Osteoblast (primary cell): ENCODE measurements around the gene GOSR2. TPM values are rescaled to one million over a fixed set of nuclear protein-coding genes. Genes with fewer than 3 reads are reported as not detected.
"Not testable (repeated sequence)": the region's sequence is repeated elsewhere in the genome, so short reads cannot be mapped to it uniquely, and the experiment has no call there.

Experiments used
- DNase-seq: peaks from one replicate; pipeline ENCODE4 v3.0.0; 2011; ENCODE audit warnings: low spot score, mixed read lengths; ENCODE audit not compliant: insufficient read length; ENCODE audit errors: missing footprints
- H2AFZ ChIP-seq: 2 replicates; pipeline ENCODE4 v1.6.0; 2011; ENCODE audit warnings: mild to moderate bottlenecking, low read length
- H3K27ac ChIP-seq: 2 replicates; pipeline ENCODE4 v1.5.1; 2011; ENCODE audit warnings: mild to moderate bottlenecking, low read depth, low read length, moderate library complexity
- H3K27me3 ChIP-seq: 2 replicates; pipeline ENCODE4 v1.6.0; 2012; ENCODE audit warnings: mild to moderate bottlenecking, control low read depth, inconsistent platforms, low read length, moderate library complexity; ENCODE audit not compliant: insufficient read depth
- H3K36me3 ChIP-seq: 2 replicates; pipeline ENCODE4 v1.5.1; 2011; ENCODE audit warnings: mild to moderate bottlenecking, low read length, control low read depth, moderate library complexity; ENCODE audit not compliant: insufficient read depth
- H3K4me1 ChIP-seq: 2 replicates; pipeline ENCODE4 v1.5.1; 2011; ENCODE audit warnings: mild to moderate bottlenecking, low read length, control low read depth, moderate library complexity; ENCODE audit not compliant: insufficient read depth
- H3K4me2 ChIP-seq: 2 replicates; pipeline ENCODE4 v1.6.0; 2011; ENCODE audit warnings: mild to moderate bottlenecking, low read length; ENCODE audit not compliant: insufficient read depth
- H3K4me3 ChIP-seq: fragments of 200-600 bp; sonication (generic); 3 replicates; pipeline ENCODE4 v1.5.1; 2012; ENCODE audit warnings: mild to moderate bottlenecking, low read length, inconsistent platforms; ENCODE audit not compliant: insufficient read depth
- H3K79me2 ChIP-seq: 2 replicates; pipeline ENCODE4 v1.6.0; 2012; ENCODE audit warnings: mild to moderate bottlenecking, low read length, control low read depth, inconsistent platforms; ENCODE audit not compliant: insufficient read depth
- H3K9me3 ChIP-seq: 2 replicates; pipeline ENCODE4 v1.5.1; 2011; ENCODE audit warnings: low read depth, low read length, control low read depth
- H4K20me1 ChIP-seq: 2 replicates; pipeline ENCODE4 v1.6.0; 2012; ENCODE audit warnings: mild to moderate bottlenecking, low read length, control low read depth; ENCODE audit not compliant: insufficient read depth
- small RNA-seq: library from RNA; depleted of rRNA; stranded (forward); fragments of <200 nt; gene quantifications from one replicate; pipeline ENCODE3, GENCODE V24; 2012
- total RNA-seq: library from RNA; depleted of rRNA; stranded (reverse); fragments of >200 nt; gene quantifications from 2 replicates; pipeline ENCODE4 v1.2.3, GENCODE V29; 2012
- TF ChIP-seq, protein P1 (sequence below): IDR thresholded peaks from 2 replicates; pipeline ENCODE4 v1.5.1; 2011; ENCODE audit warnings: mild to moderate bottlenecking, low read depth, low read length, moderate library complexity; ENCODE audit errors: extremely low read depth

Gene GOSR2
- total RNA-seq, 1 donor, result 44.9 TPM

GRCh38 chr17:46986366-46986765 lies 63.4 kb downstream of the GOSR2 start:
- H3K36me3 ChIP-seq, result no peaks in the 10 kb centered on the region

GRCh38 chr17:46987927-46988326 lies 65.0 kb downstream of the GOSR2 start:
- not testable (repeated sequence) for H3K4me3 ChIP-seq, H3K4me1 ChIP-seq, H3K36me3 ChIP-seq, H2AFZ ChIP-seq, H3K4me2 ChIP-seq, H4K20me1 ChIP-seq, DNase-seq, H3K27ac ChIP-seq, H3K79me2 ChIP-seq, H3K9me3 ChIP-seq
- peaks cover 19% of the 10 kb centered on the region for H3K27me3 ChIP-seq

More at GRCh38 chr17:46986366-46986765, 63.4 kb downstream of the GOSR2 start:
- no peak overlapping the region for H3K27ac ChIP-seq
- no peak overlapping the region for H3K4me2 ChIP-seq
- TF ChIP-seq, protein P1, sequence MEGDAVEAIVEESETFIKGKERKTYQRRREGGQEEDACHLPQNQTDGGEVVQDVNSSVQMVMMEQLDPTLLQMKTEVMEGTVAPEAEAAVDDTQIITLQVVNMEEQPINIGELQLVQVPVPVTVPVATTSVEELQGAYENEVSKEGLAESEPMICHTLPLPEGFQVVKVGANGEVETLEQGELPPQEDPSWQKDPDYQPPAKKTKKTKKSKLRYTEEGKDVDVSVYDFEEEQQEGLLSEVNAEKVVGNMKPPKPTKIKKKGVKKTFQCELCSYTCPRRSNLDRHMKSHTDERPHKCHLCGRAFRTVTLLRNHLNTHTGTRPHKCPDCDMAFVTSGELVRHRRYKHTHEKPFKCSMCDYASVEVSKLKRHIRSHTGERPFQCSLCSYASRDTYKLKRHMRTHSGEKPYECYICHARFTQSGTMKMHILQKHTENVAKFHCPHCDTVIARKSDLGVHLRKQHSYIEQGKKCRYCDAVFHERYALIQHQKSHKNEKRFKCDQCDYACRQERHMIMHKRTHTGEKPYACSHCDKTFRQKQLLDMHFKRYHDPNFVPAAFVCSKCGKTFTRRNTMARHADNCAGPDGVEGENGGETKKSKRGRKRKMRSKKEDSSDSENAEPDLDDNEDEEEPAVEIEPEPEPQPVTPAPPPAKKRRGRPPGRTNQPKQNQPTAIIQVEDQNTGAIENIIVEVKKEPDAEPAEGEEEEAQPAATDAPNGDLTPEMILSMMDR, result no peak
- no peak overlapping the region for H2AFZ ChIP-seq
- H4K20me1 ChIP-seq, result no peaks in the 10 kb centered on the region
- no peaks in the 10 kb centered on the region for H3K4me1 ChIP-seq
- no peaks in the 10 kb centered on the region for H3K9me3 ChIP-seq
- peaks cover 26% of the 10 kb centered on the region for H3K27me3 ChIP-seq
- H3K4me3 ChIP-seq, result no peak overlapping the region
- no peaks in the 10 kb centered on the region for H3K79me2 ChIP-seq
- DNase-seq, result no peak

GRCh38 chr17:46989637-46990431 lies 66.9 kb downstream of the GOSR2 start:
- Histone ChIP-seq H3K36me3 (no peaks in the 10 kb centered on the region), H3K4me3 (no peak overlapping the region), H3K27me3 (peaks cover 19% of the 10 kb centered on the region), H3K79me2 (no peaks in the 10 kb centered on the region), H2AFZ (no peak overlapping the region), H3K4me2 (no peak overlapping the region), H3K27ac (no peak overlapping the region), H3K4me1 (no peaks in the 10 kb centered on the region), H4K20me1 (no peaks in the 10 kb centered on the region), H3K9me3 (no peaks in the 10 kb centered on the region)
- TF ChIP-seq, protein P1, result no peak
- no peak for DNase-seq

GRCh38 chr17:46991617-46992016 lies 68.7 kb downstream of the GOSR2 start:
- no peaks in the 10 kb centered on the region for H3K4me1 ChIP-seq
- no peaks in the 10 kb centered on the region for H3K36me3 ChIP-seq
- peaks cover 19% of the 10 kb centered on the region for H3K27me3 ChIP-seq
- no peak overlapping the region for H3K4me3 ChIP-seq
- no peak for DNase-seq
- no peak overlapping the region for H3K4me2 ChIP-seq
- no peak overlapping the region for H3K27ac ChIP-seq
- H4K20me1 ChIP-seq, result no peaks in the 10 kb centered on the region
- H3K9me3 ChIP-seq, result no peaks in the 10 kb centered on the region
- H2AFZ ChIP-seq, result no peak overlapping the region
- H3K79me2 ChIP-seq, result no peaks in the 10 kb centered on the region
- TF ChIP-seq, protein P1, result no peak

Small RNAs within 50 kb of the gene (small RNA-seq; reads per million reads assigned to genes)
- not detected for gene MIR5089
- not detected for gene RNU6ATAC3P

Other genes with a start within 250 kb of the GOSR2 start
- 0.88 and 1.1 TPM in 2 replicates for gene WNT3, start 104.5 kb upstream of the GOSR2 start, total RNA-seq
- gene WNT9B, start 71.6 kb upstream of the GOSR2 start, total RNA-seq, result 0.36 TPM in 1 of 2 replicates, not detected in the other
- gene RPRML, start 56.1 kb downstream of the GOSR2 start, total RNA-seq, result not detected in 2 replicates